SH-SY5Y (cell line): ENCODE measurements around the gene CHN1.

Experiments used
- GATA2 ChIP-seq: IDR thresholded peaks from 2 replicates; pipeline ENCODE4 v1.6.1; 2011; ENCODE audit warnings: mild to moderate bottlenecking, low read depth, low read length
- GATA3 ChIP-seq: IDR thresholded peaks from 2 replicates; pipeline ENCODE4 v1.6.1; 2011; ENCODE audit warnings: low read depth, mild to moderate bottlenecking, low read length, moderate library complexity

- TF ChIP-seq GATA3 (no peak), GATA2 (no peak)
Measured at GRCh38 chr2:174952607-174953006, 52.6 kb downstream of the CHN1 start.
